Measurements from ENCODE around the gene SLC36A3.
"Not testable (repeated sequence)": the region's sequence is repeated elsewhere in the genome, so short reads cannot be mapped to it uniquely, and the experiment has no call there.

Gene SLC36A3

GRCh38 chr5:151258816-151259215 lies 44.8 kb downstream of the SLC36A3 start:
- no peak for DNase-seq

- DNase-seq = no peak
These were observed 45.4 kb downstream of the SLC36A3 start for GRCh38 chr5:151258201-151258611.

GRCh38 chr5:151257731-151258181 lies 45.8 kb downstream of the SLC36A3 start:
- DNase-seq = no peak

- no peak for DNase-seq
These were observed 47.8 kb downstream of the SLC36A3 start for GRCh38 chr5:151255621-151256286.

GRCh38 chr5:151254990-151255389 lies 48.6 kb downstream of the SLC36A3 start:
- DNase-seq = not testable (repeated sequence)

GRCh38 chr5:151254556-151254955 lies 49.0 kb downstream of the SLC36A3 start:
- DNase-seq = no peak

- no peak for DNase-seq
These were observed 50.0 kb downstream of the SLC36A3 start for GRCh38 chr5:151253605-151253950.

- peak; percentile 94 for DNase-seq
These were observed 50.6 kb downstream of the SLC36A3 start, which contains the start of gene GM2A for GRCh38 chr5:151252762-151253604. GM2A (plus strand) TSS chr5:151253185; CDS start chr5:151253217, 32 bp downstream.

GRCh38 chr5:151251621-151252020 lies 51.9 kb downstream of the SLC36A3 start:
- no peak for DNase-seq

GRCh38 chr5:151251001-151251551 lies 52.5 kb downstream of the SLC36A3 start:
- no peak for DNase-seq

GRCh38 chr5:151250346-151251000 lies 53.1 kb downstream of the SLC36A3 start:
- DNase-seq = no peak

- no peak for DNase-seq
These were observed 54.3 kb downstream of the SLC36A3 start for GRCh38 chr5:151249281-151249680.

- DNase-seq = no peak
These were observed 54.9 kb downstream of the SLC36A3 start for GRCh38 chr5:151248651-151249050.

GRCh38 chr5:151245680-151246219 lies 57.8 kb downstream of the SLC36A3 start:
- DNase-seq = no peak

GRCh38 chr5:151244206-151244605 lies 59.4 kb downstream of the SLC36A3 start:
- no peak for DNase-seq

- no peak for DNase-seq
These were observed 60.0 kb downstream of the SLC36A3 start for GRCh38 chr5:151243564-151243963.

GRCh38 chr5:151243127-151243526 lies 60.4 kb downstream of the SLC36A3 start:
- DNase-seq = no peak

GRCh38 chr5:151240924-151241635 lies 62.5 kb downstream of the SLC36A3 start:
- DNase-seq = no peak

- not testable (repeated sequence) for DNase-seq
These were observed 63.2 kb downstream of the SLC36A3 start for GRCh38 chr5:151240268-151240835.

- no peak for DNase-seq
These were observed 64.2 kb downstream of the SLC36A3 start for GRCh38 chr5:151239237-151239861.

- no peak for DNase-seq
These were observed 65.2 kb downstream of the SLC36A3 start for GRCh38 chr5:151238303-151238741.

All from activated gamma-delta T cell (primary cell).